ENCODE data around the gene TRIP13. TPM values are rescaled to one million over a fixed set of nuclear protein-coding genes. Genes with fewer than 3 reads are reported as not detected.

The TRIP13 gene
- total and polyA plus RNA-seq, 2 of the 13 experiments (the other 11 are each of a cell fraction or from before 2014, with no cell fraction given), result 13.5 to 33.0 TPM

GRCh38 chr5:864492-865167 is 28.1 kb upstream of the TRIP13 start:
- no peaks in the 10 kb centered on the region for H3K27me3 ChIP-seq (ENCODE audit: control insufficient read depth in 1 of 2, insufficient read depth in 2 of 2, low read length in 2 of 2)
- no peaks in the 10 kb centered on the region for H3K9me3 ChIP-seq (ENCODE audit: low read length)
- DNase-seq (ENCODE audit: low spot score) (no peak), FAIRE-seq (no peak), ATAC-seq (no peak)
- WGBS (ENCODE audit: low lambda C conversion rate), result 97% methylated on average over 8 of the region's 15 CpGs
- no peak overlapping the region for H2AFZ ChIP-seq (ENCODE audit: low read length)
- in situ Hi-C loops (cut with HindIII; ENCODE audit: extremely low pct_ligation_motif_present, low pct_unique_long_range_greater_than_20kb), result no loop called here
- ChIA-PET CTCF (ENCODE audit: low intra/inter-chr PET ratio, low total read pairs) (no interaction called here), POLR2A (no interaction called here)
- H3K4me1 ChIP-seq (ENCODE audit: insufficient read depth, low read length), result peaks cover 13% of the 10 kb centered on the region
- H3K79me2 ChIP-seq (ENCODE audit: insufficient read depth, low read length), result no peaks in the 10 kb centered on the region
- H4K20me1 ChIP-seq (ENCODE audit: insufficient read depth, low read length), result no peaks in the 10 kb centered on the region
- H3K4me2 ChIP-seq (ENCODE audit: low read depth, low read length), result no peak overlapping the region
- H3K9ac ChIP-seq (ENCODE audit: insufficient read depth, low read depth, low read length), result no peak overlapping the region
- no TSS peak for BruUV-seq (replicated peaks)
- intact Hi-C loops (cut with micrococcal nuclease; ENCODE audit: unreplicated experiment), result no loop called here
- TF ChIP-seq ZNF547 (CRISPR knock-in tag; IDR thresholded peaks at IDR 0.05), result no peak
- no peak for TF ChIP-seq AKAP8 (CRISPR knock-in tag; IDR thresholded peaks at IDR 0.05)
- TF ChIP-seq POGZ (CRISPR knock-in tag; IDR thresholded peaks at IDR 0.05), result no peak
- TF ChIP-seq CEBPB (IDR thresholded peaks at IDR 0.05; ENCODE audit: borderline replicate concordance, low read depth, low read length), result no peak
- TF ChIP-seq ZNF709 (CRISPR knock-in tag; IDR thresholded peaks at IDR 0.05), result no peak
- no peak for TF ChIP-seq POLR2AphosphoS5 (IDR thresholded peaks at IDR 0.05; ENCODE audit: low read depth, low read length)
- TF ChIP-seq CC2D1A (CRISPR knock-in tag; IDR thresholded peaks at IDR 0.05), result no peak
- no peak for TF ChIP-seq ZNF10 (CRISPR knock-in tag; IDR thresholded peaks at IDR 0.05; ENCODE audit: borderline replicate concordance, low read depth)
- TF ChIP-seq ZKSCAN8 (CRISPR knock-in tag; IDR thresholded peaks at IDR 0.05; ENCODE audit: borderline replicate concordance), result no peak
- no peak for TF ChIP-seq MXD4 (CRISPR knock-in tag; IDR thresholded peaks at IDR 0.05)
- no peak for TF ChIP-seq PBX2 (CRISPR knock-in tag; IDR thresholded peaks at IDR 0.05)
- TF ChIP-seq GLMP (CRISPR knock-in tag; IDR thresholded peaks at IDR 0.05; ENCODE audit: borderline replicate concordance), result no peak
- TF ChIP-seq NFYB (CRISPR knock-in tag; IDR thresholded peaks at IDR 0.05), result no peak
- TF ChIP-seq PAF1 (CRISPR knock-in tag; IDR thresholded peaks at IDR 0.05), result no peak
- TF ChIP-seq SOX13 (IDR thresholded peaks at IDR 0.05), result no peak
- TF ChIP-seq SOX13 (CRISPR knock-in tag; conservative IDR thresholded peaks at IDR 0.05 in 1 of 2, IDR thresholded peaks at IDR 0.05 in 1 of 2), result no peak
- TF ChIP-seq ZNF282 (IDR thresholded peaks at IDR 0.05; ENCODE audit: partially characterized antibody), result no peak
- no peak for TF ChIP-seq ZNF383 (CRISPR knock-in tag; IDR thresholded peaks at IDR 0.05; ENCODE audit: borderline replicate concordance)
- no peak for TF ChIP-seq ZNF577 (CRISPR knock-in tag; IDR thresholded peaks at IDR 0.05; ENCODE audit: borderline replicate concordance, low read depth)
- TF ChIP-seq CSRNP2 (CRISPR knock-in tag; conservative IDR thresholded peaks at IDR 0.05; ENCODE audit: low read depth), result no peak
- TF ChIP-seq NBN (conservative IDR thresholded peaks at IDR 0.05), result no peak
- no peak overlapping the region for H3K27ac ChIP-seq (ENCODE audit: extremely low read length, insufficient read depth, low read length)
- no peak overlapping the region for H3K4me3 ChIP-seq (replicated peaks in 1 of 3; ENCODE audit: insufficient read depth in 1 of 3, low read depth in 2 of 3, low read length in 3 of 3)
- H3K36me3 ChIP-seq (replicated peaks in 1 of 2; ENCODE audit: control insufficient read depth in 1 of 2, insufficient read depth in 2 of 2, low read length in 2 of 2), result peaks cover 22 to 54% of the 10 kb centered on the region in 2 experiments

All from HepG2 (cell line).